ENCODE data around the gene P2RX7.

The P2RX7 gene

DNA sequence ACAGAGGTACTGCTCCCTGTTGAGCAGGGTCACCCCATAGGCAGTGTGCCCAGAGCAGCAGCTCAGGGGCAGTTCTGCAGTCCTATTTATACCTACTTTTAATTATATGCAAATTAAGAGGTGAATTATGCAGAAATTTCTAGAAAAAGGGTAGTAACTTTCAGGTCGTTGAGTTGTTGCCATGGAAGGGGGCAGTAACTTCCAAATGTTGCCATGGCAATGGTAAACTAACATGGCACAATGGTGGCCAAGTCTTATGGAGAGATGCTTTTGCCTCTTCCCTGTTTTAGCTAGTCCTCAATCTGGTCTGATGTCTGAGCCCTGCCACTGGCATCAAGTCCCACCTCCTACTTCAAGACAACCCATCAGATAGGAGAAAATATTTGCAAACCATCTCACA, 30.4 kb upstream of the P2RX7 start:
- Histone ChIP-seq H4K20me1 (ENCODE audit: low read depth, low read length) (no peaks in the 10 kb centered on the region), H3K4me2 (ENCODE audit: low read depth, low read length, poor library complexity, severe bottlenecking) (no peak overlapping the region), H3K9me2 (replicated peaks; ENCODE audit: insufficient read depth, low read length) (no peaks in the 10 kb centered on the region), H3K79me2 (ENCODE audit: insufficient read depth, low read length) (no peaks in the 10 kb centered on the region), H3K36me3 (ENCODE audit: low read length) (no peaks in the 10 kb centered on the region), H3K27ac (ENCODE audit: low read depth, low read length) (no peak overlapping the region), H3K27me3 (ENCODE audit: low read length) (no peaks in the 10 kb centered on the region), H3K4me3 (ENCODE audit: insufficient read depth, low read length, poor library complexity, severe bottlenecking) (no peak overlapping the region), H3K9me3 (ENCODE audit: insufficient read depth, low read length) (no peaks in the 10 kb centered on the region), H3K9ac (ENCODE audit: low read length) (no peak overlapping the region), H2AFZ (ENCODE audit: low read depth, low read length, severe bottlenecking) (no peak overlapping the region), H3F3A (ENCODE audit: insufficient read depth) (no peaks in the 10 kb centered on the region)
- no peak for TF ChIP-seq EZH2phosphoT487 (conservative IDR thresholded peaks at IDR 0.05; ENCODE audit: low read length)
- TF ChIP-seq, protein P1, sequence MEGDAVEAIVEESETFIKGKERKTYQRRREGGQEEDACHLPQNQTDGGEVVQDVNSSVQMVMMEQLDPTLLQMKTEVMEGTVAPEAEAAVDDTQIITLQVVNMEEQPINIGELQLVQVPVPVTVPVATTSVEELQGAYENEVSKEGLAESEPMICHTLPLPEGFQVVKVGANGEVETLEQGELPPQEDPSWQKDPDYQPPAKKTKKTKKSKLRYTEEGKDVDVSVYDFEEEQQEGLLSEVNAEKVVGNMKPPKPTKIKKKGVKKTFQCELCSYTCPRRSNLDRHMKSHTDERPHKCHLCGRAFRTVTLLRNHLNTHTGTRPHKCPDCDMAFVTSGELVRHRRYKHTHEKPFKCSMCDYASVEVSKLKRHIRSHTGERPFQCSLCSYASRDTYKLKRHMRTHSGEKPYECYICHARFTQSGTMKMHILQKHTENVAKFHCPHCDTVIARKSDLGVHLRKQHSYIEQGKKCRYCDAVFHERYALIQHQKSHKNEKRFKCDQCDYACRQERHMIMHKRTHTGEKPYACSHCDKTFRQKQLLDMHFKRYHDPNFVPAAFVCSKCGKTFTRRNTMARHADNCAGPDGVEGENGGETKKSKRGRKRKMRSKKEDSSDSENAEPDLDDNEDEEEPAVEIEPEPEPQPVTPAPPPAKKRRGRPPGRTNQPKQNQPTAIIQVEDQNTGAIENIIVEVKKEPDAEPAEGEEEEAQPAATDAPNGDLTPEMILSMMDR (IDR thresholded peaks at IDR 0.05; ENCODE audit: insufficient read depth, low read length, poor library complexity, severe bottlenecking): no peak

DNA sequence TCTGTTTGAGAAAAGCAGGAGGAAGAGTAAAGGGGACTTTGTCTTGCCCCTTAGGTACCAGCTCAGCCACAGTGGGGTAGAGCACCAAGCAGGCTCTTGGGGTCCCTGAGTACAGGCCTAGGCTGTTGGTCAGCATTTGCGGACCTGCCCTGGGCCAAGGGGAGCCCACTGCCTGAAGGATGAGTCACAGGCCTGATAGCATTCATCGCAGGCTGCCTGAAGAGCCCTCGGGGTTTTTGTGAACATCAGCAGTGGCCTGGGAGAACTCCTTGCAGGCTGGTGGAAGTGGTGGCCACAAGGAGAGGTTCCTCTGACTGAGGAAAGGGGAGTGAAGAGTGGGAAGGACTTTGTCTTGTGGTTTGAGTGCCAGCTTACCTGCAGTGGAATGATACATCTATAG, 25.0 kb upstream of the P2RX7 start:
- no peak overlapping the region for H2AFZ ChIP-seq (ENCODE audit: low read depth, low read length, severe bottlenecking)
- no peak overlapping the region for H3K27ac ChIP-seq (ENCODE audit: low read depth, low read length)
- H3K9me3 ChIP-seq (ENCODE audit: insufficient read depth, low read length): no peaks in the 10 kb centered on the region
- TF ChIP-seq, protein P1 (IDR thresholded peaks at IDR 0.05; ENCODE audit: insufficient read depth, low read length, poor library complexity, severe bottlenecking): no peak
- no peak for TF ChIP-seq EZH2phosphoT487 (conservative IDR thresholded peaks at IDR 0.05; ENCODE audit: low read length)
- no peak overlapping the region for H3K9ac ChIP-seq (ENCODE audit: low read length)
- no peaks in the 10 kb centered on the region for H3K27me3 ChIP-seq (ENCODE audit: low read length)
- H3K9me2 ChIP-seq (replicated peaks; ENCODE audit: insufficient read depth, low read length): no peaks in the 10 kb centered on the region
- no peaks in the 10 kb centered on the region for H3K36me3 ChIP-seq (ENCODE audit: low read length)
- no peak overlapping the region for H3K4me3 ChIP-seq (ENCODE audit: insufficient read depth, low read length, poor library complexity, severe bottlenecking)
- H3K4me2 ChIP-seq (ENCODE audit: low read depth, low read length, poor library complexity, severe bottlenecking): no peak overlapping the region
- H3K79me2 ChIP-seq (ENCODE audit: insufficient read depth, low read length): no peaks in the 10 kb centered on the region
- no peaks in the 10 kb centered on the region for H4K20me1 ChIP-seq (ENCODE audit: low read depth, low read length)
- H3F3A ChIP-seq (ENCODE audit: insufficient read depth): no peaks in the 10 kb centered on the region

DNA sequence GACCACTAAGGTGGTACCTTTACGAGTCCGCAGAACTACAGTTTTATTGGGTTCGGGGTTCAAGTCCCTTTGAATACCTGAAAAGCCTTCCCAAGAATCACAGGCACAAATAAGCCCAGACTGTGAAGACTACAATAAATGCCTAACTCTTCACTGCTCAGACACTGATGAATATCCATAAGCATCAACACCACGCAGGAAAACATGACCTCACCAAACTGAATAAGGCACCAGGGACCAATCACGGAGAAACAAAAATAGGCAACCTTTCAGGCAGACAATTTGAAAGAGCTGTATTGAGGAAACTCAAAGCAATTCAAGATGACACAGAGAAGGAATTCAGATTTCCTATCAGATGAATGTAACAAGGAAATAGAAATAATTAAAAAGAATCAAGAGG, 24.2 kb upstream of the P2RX7 start:
- Histone ChIP-seq H3K4me3 (ENCODE audit: insufficient read depth, low read length, poor library complexity, severe bottlenecking) (no peak overlapping the region), H3K27ac (ENCODE audit: low read depth, low read length) (no peak overlapping the region), H3K9ac (ENCODE audit: low read length) (no peak overlapping the region), H2AFZ (ENCODE audit: low read depth, low read length, severe bottlenecking) (no peak overlapping the region), H3F3A (ENCODE audit: insufficient read depth) (no peaks in the 10 kb centered on the region), H3K27me3 (ENCODE audit: low read length) (no peaks in the 10 kb centered on the region), H3K9me3 (ENCODE audit: insufficient read depth, low read length) (no peaks in the 10 kb centered on the region), H4K20me1 (ENCODE audit: low read depth, low read length) (no peaks in the 10 kb centered on the region), H3K79me2 (ENCODE audit: insufficient read depth, low read length) (no peaks in the 10 kb centered on the region), H3K4me2 (ENCODE audit: low read depth, low read length, poor library complexity, severe bottlenecking) (no peak overlapping the region), H3K36me3 (ENCODE audit: low read length) (no peaks in the 10 kb centered on the region), H3K9me2 (replicated peaks; ENCODE audit: insufficient read depth, low read length) (no peaks in the 10 kb centered on the region)
- TF ChIP-seq EZH2phosphoT487 (conservative IDR thresholded peaks at IDR 0.05; ENCODE audit: low read length): no peak
- TF ChIP-seq, protein P1 (IDR thresholded peaks at IDR 0.05; ENCODE audit: insufficient read depth, low read length, poor library complexity, severe bottlenecking): no peak
